KMS-11 (cell line): ENCODE data around the gene LTB4R.

Source experiments
- H2AFZ ChIP-seq: fragments of 200-600 bp; sonication (generic); 2 replicates; pipeline ENCODE4 v1.6.1; 2016; ENCODE audit warnings: antibody characterized with exemption, mixed run types, low read depth
- H3K27ac ChIP-seq: fragments of 200-600 bp; sonication (generic); 2 replicates; pipeline ENCODE4 v1.6.1; 2016; ENCODE audit warnings: mild to moderate bottlenecking, mixed run types
- H3K27me3 ChIP-seq: fragments of 200-600 bp; sonication (generic); 2 replicates; pipeline ENCODE4 v1.6.1; 2017; ENCODE audit warnings: mild to moderate bottlenecking, low read depth, mixed run types, moderate library complexity; ENCODE audit not compliant: insufficient read depth
- H3K36me3 ChIP-seq: fragments of 200-600 bp; sonication (generic); 2 replicates; pipeline ENCODE4 v1.6.1; 2017; ENCODE audit warnings: mild to moderate bottlenecking, mixed run types; ENCODE audit not compliant: insufficient read depth
- H3K4me1 ChIP-seq: fragments of 200-600 bp; sonication (generic); 2 replicates; pipeline ENCODE4 v1.6.1; 2016; ENCODE audit warnings: mild to moderate bottlenecking, low read depth, mixed run types; ENCODE audit not compliant: poor library complexity, severe bottlenecking
- H3K4me2 ChIP-seq: fragments of 200-600 bp; sonication (generic); 2 replicates; pipeline ENCODE4 v1.7.0; 2016; ENCODE audit warnings: mild to moderate bottlenecking, mixed run types
- H3K4me3 ChIP-seq: fragments of 200-600 bp; sonication (generic); IDR thresholded peaks from 2 replicates; pipeline ENCODE4 v1.6.1; 2017; ENCODE audit warnings: low read depth, low read length, mixed read lengths; ENCODE audit not compliant: insufficient read depth
- H3K79me2 ChIP-seq: fragments of 200-600 bp; sonication (generic); 2 replicates; pipeline ENCODE4 v1.6.1; 2016; ENCODE audit warnings: low read depth, mixed run types; ENCODE audit not compliant: insufficient read depth
- H3K9ac ChIP-seq: fragments of 200-600 bp; sonication (generic); 2 replicates; pipeline ENCODE4 v1.6.1; 2016; ENCODE audit warnings: mild to moderate bottlenecking, mixed run types
- H4K20me1 ChIP-seq: fragments of 200-600 bp; sonication (generic); 2 replicates; pipeline ENCODE4 v1.6.1; 2016; ENCODE audit warnings: mild to moderate bottlenecking, mixed run types; ENCODE audit not compliant: insufficient read depth
- TF ChIP-seq, protein P1 (sequence below): fragments of 200-600 bp; sonication (generic); conservative IDR thresholded peaks from 2 replicates; pipeline ENCODE4 v1.6.1; 2017; ENCODE audit warnings: low read depth, mild to moderate bottlenecking, antibody characterized with exemption, low read length, moderate library complexity, mixed read lengths

Gene LTB4R

DNA sequence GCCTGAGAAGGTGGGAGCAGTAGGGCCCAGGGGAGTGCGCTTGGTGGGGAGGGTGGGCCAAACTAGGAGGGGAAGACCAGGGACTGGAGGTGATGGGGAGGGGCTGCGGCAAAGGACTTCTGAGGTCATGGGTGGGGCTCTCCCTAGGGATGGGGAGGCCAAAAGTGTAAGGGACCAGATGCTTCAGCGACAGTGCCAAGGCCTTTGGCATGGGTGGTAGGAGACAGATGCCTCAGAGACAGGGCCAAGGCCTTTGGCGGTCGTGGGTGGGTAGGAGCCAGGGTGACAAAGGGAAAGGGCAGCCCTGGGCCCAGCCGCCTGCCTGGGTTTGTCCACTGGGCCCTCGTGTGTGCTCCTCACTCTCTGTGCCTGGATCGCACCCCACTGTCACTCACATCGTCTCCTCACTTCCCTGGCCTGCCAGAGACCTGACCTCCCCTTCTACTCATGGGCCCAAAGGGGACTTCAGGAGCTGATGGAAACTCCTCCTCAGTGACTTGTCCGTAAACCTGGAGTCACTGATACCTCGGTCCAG is 26.7 kb upstream of the LTB4R start:
- Histone ChIP-seq H3K4me2 (no peak overlapping the region), H4K20me1 (no peaks in the 10 kb centered on the region), H3K4me3 (no peak overlapping the region), H3K27me3 (no peaks in the 10 kb centered on the region), H3K4me1 (no peaks in the 10 kb centered on the region), H3K9ac (no peak overlapping the region), H3K79me2 (no peaks in the 10 kb centered on the region), H2AFZ (no peak overlapping the region), H3K36me3 (no peaks in the 10 kb centered on the region), H3K27ac (no peak overlapping the region)
- TF ChIP-seq, protein P1, sequence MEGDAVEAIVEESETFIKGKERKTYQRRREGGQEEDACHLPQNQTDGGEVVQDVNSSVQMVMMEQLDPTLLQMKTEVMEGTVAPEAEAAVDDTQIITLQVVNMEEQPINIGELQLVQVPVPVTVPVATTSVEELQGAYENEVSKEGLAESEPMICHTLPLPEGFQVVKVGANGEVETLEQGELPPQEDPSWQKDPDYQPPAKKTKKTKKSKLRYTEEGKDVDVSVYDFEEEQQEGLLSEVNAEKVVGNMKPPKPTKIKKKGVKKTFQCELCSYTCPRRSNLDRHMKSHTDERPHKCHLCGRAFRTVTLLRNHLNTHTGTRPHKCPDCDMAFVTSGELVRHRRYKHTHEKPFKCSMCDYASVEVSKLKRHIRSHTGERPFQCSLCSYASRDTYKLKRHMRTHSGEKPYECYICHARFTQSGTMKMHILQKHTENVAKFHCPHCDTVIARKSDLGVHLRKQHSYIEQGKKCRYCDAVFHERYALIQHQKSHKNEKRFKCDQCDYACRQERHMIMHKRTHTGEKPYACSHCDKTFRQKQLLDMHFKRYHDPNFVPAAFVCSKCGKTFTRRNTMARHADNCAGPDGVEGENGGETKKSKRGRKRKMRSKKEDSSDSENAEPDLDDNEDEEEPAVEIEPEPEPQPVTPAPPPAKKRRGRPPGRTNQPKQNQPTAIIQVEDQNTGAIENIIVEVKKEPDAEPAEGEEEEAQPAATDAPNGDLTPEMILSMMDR, result no peak

DNA sequence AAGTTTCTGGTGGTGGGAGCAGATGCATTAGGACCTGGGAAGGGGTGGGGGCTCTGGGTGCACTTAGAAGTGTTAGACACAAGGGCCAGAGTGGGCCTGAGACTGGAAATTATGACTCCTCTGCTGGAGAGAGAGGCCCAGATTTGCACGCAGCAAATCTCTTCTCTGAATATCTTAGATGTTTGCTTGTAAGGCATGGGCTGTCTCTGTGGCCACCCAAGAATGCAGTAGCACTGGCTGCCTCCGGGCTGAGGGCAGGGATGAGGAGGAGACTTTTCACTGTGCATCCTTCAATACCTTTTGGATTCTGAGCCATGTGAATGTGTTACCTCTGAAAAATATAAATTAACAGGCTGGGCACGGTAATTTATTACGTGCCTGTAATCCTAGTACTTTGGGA is 26.0 kb upstream of the LTB4R start:
- H4K20me1 ChIP-seq, result no peaks in the 10 kb centered on the region
- no peak overlapping the region for H3K4me3 ChIP-seq
- no peaks in the 10 kb centered on the region for H3K4me1 ChIP-seq
- no peaks in the 10 kb centered on the region for H3K79me2 ChIP-seq
- TF ChIP-seq, protein P1, result no peak
- H3K36me3 ChIP-seq, result no peaks in the 10 kb centered on the region
- H3K4me2 ChIP-seq, result no peak overlapping the region
- no peak overlapping the region for H2AFZ ChIP-seq
- H3K9ac ChIP-seq, result no peak overlapping the region
- no peaks in the 10 kb centered on the region for H3K27me3 ChIP-seq
- H3K27ac ChIP-seq, result no peak overlapping the region

DNA sequence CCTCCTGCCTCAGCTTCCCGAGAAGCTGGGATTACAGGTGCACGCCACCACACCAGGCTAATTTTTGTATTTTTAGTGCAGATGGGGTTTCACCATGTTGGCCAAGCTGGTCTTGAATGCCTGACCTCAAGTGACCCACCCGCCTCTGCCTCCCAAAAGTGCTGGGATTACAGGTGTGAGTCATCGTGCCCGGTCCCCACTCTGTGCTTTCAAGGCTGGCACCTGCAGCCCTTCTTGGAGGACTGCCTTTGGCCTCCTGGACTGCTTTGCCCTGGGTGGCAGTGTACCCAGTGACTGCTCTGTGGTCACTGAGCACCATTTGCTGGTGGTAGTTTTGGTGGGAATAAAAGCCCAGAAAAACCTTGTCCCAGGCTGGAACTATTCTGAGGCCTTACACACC is 24.3 kb upstream of the LTB4R start:
- no peak overlapping the region for H2AFZ ChIP-seq
- no peaks in the 10 kb centered on the region for H3K79me2 ChIP-seq
- no peak overlapping the region for H3K27ac ChIP-seq
- no peaks in the 10 kb centered on the region for H3K4me1 ChIP-seq
- no peak overlapping the region for H3K4me2 ChIP-seq
- H3K27me3 ChIP-seq, result no peaks in the 10 kb centered on the region
- no peaks in the 10 kb centered on the region for H3K36me3 ChIP-seq
- H4K20me1 ChIP-seq, result no peaks in the 10 kb centered on the region
- H3K9ac ChIP-seq, result no peak overlapping the region
- no peak overlapping the region for H3K4me3 ChIP-seq
- TF ChIP-seq, protein P1, result no peak

DNA sequence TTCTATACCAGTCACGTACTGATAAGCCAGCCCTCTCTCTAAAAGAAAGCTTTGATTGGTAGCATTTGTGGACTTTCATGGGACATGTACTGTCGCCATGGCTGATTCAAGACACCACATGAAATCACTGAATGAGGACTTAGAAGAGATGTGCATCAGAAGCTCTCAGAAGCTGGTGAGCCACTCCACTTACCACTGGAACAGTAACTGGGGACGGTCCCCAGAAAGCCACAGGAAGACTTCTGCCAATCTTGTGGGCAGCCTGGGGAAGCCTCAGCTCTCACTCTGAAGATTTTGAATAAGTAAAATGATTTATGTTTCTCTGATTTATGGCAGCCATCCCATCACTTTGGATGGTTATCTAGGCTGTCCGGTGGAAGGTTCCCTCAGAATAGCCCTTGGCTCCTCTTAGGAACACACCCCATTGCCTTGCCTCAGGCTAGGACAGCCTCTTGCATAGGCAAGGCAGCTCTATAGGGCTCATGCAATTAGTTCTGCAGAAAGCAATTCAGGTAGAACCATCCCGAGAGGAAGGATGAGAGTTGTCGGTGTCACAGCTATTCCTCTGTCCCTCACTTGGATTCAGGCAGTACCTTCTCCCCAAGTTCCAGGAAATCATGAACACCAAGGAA is 21.5 kb upstream of the LTB4R start:
- Histone ChIP-seq H3K4me3 (no peak overlapping the region), H3K4me1 (no peaks in the 10 kb centered on the region), H3K4me2 (no peak overlapping the region), H3K27me3 (no peaks in the 10 kb centered on the region), H2AFZ (no peak overlapping the region), H4K20me1 (no peaks in the 10 kb centered on the region), H3K9ac (no peak overlapping the region), H3K79me2 (no peaks in the 10 kb centered on the region), H3K27ac (no peak overlapping the region), H3K36me3 (no peaks in the 10 kb centered on the region)
- TF ChIP-seq, protein P1, result no peak
